HTR-8/SVneo (cell line): ENCODE measurements around the gene MMADHC.
"Not testable (repeated sequence)": the region's sequence is repeated elsewhere in the genome, so short reads cannot be mapped to it uniquely, and the experiment has no call there.

Source experiments
- DNase-seq: peaks from one replicate; pipeline ENCODE4 v3.0.0; 2011; ENCODE audit warnings: low spot score, mixed read lengths; ENCODE audit not compliant: insufficient read length
- FAIRE-seq: peaks from 2 replicates; lab custom pipeline; 2011; peaks lifted over from hg19 to GRCh38; lab: Jason Lieb, UNC

Gene MMADHC

DNA sequence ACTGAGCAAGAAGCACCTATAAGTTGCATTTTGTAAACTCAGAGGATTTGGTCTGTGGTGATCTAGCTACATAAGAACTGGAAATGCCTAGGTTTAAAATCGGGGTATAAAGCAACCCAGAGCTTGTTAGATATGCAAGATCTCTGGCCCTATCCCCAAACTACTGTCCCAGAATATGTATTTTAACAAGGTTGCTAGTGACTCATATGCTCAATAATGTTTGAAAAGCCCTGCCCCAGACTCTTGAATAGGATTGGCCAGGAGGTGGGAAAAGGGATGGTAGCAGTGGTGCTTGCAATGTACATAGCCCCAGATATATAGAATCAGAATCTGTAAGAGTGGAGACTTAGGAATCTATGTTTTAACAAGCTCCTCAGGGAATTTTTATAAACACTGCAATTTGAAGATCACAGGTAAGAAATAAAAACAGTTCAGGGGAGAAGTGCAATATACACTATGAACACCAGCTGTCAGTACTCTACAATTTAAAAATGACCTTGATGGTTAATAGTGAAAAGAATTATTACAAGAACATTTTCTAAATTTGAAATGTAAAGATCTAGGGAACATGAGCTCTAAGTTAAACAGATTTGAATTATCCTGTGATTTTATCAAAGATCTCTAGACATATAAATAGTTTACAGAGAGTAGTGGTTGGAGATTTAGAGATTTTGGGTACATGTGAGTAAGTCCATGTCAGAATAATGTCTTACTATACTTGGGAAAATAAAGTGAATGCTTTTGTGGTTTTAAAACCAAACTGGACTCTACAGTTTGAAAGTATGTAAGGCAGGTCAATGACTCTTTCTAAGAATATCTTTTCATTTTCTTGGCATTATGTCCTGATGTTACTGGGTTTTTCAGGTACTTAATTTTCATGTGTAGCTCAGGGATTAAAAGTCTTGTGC lies 7.7 kb upstream of the MMADHC start:
- FAIRE-seq (no peak), DNase-seq (no peak)

DNA sequence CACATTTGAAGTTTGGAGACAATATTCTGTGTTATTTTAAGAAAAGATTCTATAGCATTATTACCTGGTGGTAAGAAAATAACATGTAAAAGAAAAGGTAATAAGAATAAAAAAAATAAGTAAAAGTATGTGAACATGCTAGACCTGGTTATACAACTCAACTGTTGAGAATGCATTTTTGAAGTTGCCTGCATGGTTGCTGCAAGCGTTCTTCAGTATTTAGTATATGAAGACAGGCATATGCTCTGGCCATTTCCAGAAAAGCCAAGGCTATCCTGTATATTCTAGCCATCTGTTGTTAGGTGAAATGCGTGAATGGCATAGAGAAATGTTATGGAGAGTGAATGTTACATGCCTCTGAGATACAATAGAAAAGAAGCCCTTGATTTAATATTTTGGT lies 6.8 kb upstream of the MMADHC start:
- FAIRE-seq (no peak), DNase-seq (no peak)

DNA sequence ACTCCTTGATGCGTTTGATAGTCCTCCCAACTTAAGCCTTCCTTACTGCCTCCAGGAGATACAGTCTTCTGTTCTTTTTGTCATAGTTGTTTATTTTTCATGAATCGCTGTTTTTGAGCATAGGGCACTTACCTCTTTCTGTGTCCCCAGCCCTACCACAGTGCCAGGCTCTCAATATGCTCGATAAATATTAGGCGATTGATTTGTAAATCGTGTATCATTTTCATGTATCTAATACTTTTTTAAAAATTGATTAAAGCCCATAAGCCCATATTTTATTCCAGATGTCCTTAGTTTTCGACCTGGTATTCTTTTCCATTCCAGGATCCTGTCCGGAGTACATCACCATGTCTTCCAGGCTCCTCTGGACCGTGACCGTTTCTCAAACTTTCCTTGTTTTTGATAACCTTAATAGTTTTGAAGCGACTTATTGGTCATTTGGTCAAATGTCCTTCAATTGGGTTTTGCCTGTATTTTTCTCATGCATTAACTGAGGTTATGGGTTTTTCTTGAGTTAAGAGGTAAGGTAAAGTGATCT lies 444 bp upstream of the MMADHC start:
- no peak for DNase-seq
- no peak for FAIRE-seq

DNA sequence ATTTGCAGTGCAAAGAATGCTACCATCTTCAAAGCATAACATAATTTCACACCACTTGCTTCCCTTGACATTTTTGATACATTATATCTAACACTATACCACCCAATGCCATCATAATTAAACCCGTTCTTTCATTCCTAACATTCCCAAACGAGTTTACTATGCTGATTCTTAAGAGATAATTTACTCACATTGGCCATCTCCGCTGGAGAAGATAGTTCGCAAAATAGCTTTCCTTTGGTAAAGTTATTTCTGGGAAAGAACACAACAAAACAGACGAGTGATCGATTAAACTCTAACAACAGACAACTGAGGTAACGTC lies 716 bp downstream of the MMADHC start:
- FAIRE-seq (no peak), DNase-seq (no peak)

DNA sequence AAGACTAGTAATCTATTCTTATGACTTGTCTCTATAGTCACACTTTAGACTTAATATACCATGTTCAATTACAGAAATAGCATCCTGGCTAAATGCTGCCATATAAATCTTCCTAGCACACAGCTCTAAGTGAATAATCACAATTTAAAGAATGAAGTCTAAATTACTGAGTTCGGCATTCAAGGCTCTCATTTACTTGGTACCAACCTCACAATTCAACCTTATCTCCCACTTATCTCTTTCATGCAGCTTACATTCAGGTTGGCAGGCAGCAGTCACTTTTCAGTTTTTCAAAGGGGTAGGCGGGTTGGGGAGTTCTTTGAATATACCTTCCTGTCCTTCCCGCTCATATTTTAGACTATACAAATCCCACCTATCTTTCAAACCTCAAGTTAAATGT lies 1.5 kb downstream of the MMADHC start:
- FAIRE-seq (no peak), DNase-seq (no peak)

DNA sequence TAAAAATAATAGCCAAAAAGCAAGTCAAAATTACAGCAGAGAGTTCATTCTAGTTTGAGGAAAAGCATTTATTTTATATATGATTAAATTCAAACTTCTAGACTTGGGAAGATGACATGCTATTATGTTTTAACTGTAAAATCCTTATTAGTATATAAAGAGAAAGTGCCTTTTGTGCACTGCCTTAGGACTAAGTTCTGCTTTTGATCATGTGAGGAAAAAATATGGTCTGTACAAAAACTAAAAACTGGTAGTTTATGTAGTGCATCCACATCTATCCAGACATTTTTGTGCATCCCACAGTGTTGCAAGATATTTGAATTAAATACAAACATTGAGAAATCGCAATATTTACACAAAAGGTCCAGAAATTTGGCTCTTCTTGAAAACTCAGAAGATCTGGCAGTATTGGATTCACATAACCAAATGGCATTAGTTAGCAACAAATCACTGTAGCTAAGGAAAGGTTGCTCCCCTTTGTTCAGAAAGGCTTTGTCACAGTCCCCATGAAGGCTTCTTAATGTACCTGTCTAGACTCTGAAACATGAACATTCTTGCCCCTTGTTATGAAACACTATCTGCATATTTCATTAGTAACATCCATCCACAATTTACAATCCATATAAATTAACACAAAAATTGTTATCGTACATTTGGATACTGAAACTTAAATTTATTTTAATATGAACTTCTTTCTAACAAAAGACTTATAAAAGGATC lies 2.2 kb downstream of the MMADHC start:
- FAIRE-seq, result no peak
- no peak for DNase-seq

DNA sequence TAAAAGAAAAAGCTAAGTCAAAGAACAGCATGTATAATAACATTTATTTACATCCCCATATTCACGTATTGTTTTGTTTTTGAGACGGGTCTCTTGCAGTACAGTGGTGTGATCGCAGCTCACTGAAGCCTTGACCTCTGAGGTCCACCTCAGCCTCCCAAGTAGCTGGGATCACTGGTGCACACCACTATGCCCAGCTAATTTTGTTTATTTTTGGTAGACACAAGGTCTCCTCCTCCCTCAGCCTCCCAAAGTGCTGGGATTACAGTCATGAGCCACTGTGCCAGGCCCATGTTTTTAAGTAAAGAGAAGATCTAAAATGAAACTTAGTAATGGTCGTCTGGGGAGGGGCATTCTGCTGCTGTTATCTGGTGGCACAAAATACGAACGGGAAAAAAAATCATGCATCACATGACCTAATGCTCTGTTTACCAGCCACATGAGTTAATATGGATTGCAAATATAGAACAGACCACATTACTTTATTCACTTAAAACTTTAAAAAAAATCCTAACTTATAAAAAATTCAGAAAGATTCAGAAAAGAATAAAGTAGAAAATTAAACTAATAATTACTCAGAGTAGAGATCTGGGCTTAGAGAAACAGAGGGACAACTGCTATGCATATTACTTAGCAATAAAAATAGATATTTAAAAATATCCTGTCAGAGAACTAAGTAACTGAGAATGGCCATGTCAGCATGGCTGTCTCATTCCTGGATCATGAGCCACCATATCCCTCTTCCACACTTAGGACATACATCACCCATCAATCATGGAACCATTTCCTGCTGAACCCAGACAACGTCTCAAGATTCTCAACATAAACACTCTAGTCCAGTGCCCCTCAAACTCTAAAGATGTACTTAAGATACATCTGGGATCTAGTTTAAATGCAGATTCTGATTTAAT lies 7.3 kb downstream of the MMADHC start:
- DNase-seq (no peak), FAIRE-seq (no peak)

DNA sequence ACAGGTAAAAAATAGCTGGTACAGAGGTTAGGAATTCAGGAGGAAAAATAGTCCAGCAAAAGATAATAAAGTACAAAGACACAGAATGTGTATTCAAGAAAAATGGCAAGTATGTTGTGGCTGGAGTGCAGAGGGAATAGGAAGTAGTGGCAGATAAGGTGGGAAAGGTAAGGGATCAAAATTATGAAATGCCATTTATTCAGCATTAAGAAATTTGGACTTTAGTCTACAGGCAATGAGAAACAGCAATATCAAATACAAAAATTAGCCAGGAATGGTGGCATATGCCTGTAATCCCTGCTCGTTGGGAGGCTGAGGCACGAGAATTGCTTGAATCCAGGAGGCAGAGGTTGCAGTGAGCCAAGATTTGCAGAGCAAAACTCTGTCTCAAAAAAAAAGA lies 10.3 kb downstream of the MMADHC start:
- FAIRE-seq, result no peak
- DNase-seq, result no peak

DNA sequence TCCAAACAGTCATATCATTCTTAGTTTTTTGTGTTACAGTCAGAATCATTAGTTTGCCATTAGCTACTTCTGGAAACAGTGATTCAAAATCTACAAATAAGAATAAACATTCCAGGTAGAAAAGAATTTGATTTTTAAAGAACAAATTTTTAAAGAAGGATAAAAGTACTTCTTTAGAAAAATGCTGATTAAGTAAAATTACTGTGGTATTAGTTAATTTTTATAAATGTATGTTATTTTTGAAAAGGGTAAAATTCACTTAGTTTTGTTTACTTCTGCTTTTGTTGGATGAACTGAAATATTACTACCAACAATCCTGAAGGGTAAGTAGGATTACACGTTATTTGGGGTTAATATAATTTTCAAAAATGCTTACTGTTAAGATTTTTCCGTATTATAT lies 11.8 kb downstream of the MMADHC start:
- DNase-seq (no peak), FAIRE-seq (no peak)

DNA sequence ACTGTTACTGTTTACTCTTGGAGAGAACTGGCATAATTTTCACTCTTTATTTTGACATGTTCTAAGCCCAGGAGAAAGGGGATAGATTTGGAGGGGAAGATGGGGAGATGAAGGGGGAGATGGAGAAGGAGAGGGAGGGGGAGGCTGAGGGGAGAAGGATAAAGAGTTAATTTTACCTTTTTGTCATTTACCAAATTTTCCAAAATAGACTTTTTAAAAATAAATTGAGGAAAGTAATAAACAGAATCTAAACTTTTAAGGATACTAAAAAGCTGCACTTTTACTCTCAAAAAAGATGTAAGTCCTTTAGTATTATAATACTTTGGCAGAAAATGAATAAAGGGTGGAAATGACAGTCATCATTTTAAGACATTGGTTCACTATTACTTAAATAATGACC lies 12.3 kb downstream of the MMADHC start:
- FAIRE-seq, result no peak
- DNase-seq, result no peak

DNA sequence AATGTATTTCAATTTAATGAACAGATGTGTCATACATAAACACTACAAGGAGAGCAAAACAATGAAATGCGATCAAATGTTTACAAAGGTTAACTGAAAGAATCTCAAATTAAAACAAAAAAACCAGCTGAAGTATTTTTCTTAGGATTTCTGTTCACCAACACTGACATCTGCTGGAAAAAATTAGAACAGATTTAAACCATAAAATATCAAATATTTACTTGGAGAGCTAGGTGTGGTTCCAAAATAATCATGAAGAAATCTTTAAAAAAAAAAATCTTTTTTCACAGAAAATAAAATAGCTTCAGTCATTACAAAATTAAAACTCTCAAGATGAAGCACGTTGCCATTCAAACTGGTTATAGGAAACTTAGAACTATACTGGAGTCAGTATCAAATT lies 13.8 kb downstream of the MMADHC start:
- FAIRE-seq (no peak), DNase-seq (no peak)

DNA sequence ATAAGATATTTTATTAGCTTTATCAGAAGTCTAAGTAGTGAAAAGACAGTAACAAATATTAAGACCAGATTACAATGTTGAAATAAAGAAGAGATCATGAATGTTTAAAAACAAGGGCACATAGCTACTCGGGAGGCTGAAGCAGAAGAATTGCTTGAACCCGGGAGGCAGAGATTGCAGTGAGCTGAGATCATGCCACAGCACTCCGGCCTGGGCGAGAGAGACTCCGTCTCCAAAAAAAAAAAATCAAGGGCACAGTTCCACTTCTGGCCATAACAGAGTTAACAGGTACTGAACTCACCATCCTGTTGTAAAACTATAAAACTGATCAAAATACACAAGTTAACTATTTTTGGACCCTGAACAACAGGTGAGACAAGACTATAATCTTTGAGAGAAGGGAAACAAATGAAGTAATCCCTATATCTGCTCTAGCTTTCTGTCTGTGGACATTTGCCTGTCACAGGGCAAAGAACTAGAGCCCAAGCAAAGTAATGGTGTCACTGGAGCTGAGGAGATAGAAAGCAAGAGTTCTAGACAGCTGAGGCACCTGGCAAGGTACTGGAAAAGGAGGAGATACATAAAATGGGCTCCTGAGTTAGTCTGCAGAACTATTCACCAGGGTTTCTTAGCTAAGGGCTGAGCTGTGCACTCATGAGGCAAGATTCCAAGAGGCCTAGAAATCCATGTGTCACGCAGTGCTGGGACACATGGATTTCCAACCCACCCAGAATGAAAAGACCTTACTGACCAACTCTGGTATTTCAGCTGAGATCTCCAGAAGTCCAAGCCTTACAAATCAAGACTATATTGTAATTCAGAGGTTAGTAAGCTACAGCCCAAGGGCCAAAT lies 15.2 kb downstream of the MMADHC start:
- FAIRE-seq, result no peak

DNA sequence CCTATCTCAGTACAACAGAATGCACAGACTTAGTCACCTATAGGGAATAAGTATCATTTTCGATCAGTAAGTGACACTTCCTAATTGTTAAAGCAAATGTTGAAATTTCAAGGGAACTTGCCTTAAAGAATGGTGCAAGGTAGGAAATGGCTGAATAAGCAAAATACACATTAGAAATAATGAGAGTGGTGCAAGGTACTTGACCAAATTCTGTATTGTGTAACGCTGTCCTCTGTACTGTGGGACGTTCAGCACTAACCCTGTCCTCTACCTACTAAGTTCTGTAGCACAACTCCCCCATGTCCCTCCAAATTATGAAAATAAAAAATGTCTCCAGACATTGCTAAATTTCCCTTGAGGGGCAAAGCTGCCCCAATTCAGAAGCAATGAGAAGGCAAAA lies 19.4 kb downstream of the MMADHC start:
- FAIRE-seq (no peak), DNase-seq (no peak)

More for the DNA sequence above, 15.2 kb downstream of the MMADHC start:
- no peak for DNase-seq

DNA sequence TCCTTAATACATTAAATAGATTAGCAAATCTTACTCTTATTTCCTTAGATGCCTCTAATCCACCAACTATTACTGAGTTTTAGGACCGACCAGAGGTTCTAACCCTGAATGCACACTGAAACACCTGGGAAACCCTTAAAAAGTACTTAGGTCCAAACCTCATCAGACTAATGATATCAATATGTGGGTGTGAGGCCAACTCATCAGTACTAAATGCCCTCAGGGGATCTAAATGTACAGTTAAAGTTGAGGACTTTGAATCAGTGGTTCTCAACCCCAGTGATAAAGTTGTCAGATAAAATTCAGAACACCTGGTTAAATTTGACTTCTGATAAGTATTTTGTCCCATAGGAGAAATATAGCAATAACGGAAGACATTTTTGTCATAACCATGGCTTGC lies 20.9 kb downstream of the MMADHC start:
- FAIRE-seq, result no peak
- DNase-seq, result no peak

DNA sequence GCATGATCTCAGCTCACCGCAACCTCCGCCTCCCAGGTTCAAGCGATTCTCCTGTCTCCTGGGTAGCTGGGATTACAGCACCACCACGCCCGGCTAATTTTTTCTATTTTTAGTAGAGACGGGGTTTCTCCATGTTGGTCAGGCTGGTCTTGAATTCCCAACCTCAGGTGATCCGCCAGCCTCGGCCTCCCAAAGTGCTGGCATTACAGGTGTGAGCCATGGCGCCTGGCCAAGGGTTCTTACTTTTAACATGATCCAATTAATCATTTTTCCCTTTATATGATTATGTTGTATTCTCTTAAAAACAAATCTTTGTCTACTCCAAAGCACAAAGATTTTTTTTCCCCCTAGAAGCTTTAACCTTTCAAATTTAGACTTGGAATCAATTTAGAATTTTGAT lies 21.9 kb downstream of the MMADHC start:
- DNase-seq, FAIRE-seq: not testable (repeated sequence)

DNA sequence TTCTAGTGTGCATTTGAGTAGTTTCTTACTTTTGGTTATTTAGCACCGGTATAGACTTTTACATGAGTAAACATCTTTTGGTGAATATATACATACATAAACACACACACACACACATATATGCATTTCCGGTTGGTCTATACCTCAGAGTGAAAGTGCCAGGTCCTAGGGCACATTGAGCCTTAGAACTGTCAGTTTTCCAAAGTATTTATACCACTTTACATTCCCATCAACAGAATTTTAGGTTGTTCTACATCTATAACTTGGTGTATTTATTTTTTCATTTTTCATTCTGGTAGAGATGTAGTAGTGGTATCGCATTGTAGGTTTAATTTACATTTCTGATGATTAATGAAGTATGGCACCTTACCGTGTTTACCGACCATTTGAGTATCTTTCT lies 22.6 kb downstream of the MMADHC start:
- DNase-seq (no peak), FAIRE-seq (no peak)

DNA sequence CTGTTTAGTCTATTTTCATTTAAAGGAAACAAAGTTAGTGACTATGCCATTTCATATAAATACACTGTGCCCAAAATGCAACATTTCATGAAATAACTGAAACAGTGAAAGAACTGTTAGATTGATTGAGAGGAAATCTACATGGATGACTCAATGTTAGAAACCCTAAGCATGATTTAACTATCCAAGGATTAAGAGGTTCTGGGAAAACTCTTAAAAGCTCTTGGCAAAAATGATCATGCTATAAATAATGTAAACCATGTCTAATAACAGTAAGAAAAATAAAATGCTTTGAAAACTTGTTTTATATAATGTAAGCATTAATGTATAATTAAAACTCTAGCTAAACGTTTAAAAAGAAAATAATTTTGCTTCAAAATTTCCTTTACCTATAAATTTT lies 23.5 kb downstream of the MMADHC start:
- no peak for FAIRE-seq

DNA sequence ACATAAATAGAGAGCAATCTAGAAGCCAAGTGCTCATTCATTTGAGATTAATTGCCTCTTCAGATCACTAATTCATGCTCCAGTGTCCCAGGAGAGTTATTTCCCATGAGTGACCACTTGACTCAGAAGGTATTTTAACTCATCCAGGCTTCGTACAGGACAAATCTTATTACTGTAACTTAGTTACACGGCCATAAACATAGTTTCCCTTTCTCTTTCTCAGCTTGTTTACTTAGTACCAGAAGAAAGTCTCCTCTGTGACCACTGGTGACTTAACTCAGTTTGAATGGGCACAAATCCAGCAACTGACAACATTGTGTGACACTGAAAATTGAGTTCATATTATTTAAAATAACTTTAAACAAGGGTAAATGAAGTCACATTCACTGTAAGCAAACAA lies 25.3 kb downstream of the MMADHC start:
- FAIRE-seq (no peak), DNase-seq (no peak)

More for the DNA sequence above, 23.5 kb downstream of the MMADHC start:
- DNase-seq, result no peak

DNA sequence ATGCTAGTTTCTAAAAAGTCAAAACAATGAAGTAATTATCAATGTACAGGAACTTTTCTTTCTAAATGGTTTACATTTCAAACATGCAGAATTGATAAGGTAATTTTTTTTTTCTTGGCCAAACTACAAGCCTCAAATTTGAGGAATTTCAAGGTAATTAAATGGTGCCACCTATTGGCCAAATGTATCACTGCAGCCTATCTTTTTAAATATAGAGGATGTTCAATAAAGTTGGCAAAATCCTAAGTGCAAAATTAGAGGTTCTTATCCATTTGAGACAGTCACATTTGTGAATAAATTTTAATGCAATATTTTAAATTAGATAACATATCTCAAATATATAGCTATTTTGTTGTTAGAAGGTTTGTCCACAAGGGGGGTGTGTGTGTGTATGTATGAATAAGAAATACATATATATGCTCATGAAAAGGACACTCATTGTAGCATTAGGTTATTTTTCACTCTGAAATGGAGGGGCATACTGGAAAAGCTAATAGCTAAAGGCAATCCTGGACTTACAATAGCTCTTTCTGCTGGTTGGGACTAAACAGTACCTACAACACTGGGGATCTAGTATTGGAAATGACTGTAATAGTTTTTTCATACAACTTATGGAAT lies 26.2 kb downstream of the MMADHC start:
- DNase-seq, result peak; percentile 17
- no peak for FAIRE-seq
